Stimulated activated naive CD4-positive, alpha-beta T cell (primary cell): ENCODE data around the gene ST3GAL3.
A peak's percentile ranks its signal among the peaks of the same experiment; 100 is the strongest.

Source experiments
- DNase-seq, 6 experiments: peaks; one replicate each; lab custom pipeline; 2025; lab: John Stamatoyannopoulos, UW

ST3GAL3 gene

DNA sequence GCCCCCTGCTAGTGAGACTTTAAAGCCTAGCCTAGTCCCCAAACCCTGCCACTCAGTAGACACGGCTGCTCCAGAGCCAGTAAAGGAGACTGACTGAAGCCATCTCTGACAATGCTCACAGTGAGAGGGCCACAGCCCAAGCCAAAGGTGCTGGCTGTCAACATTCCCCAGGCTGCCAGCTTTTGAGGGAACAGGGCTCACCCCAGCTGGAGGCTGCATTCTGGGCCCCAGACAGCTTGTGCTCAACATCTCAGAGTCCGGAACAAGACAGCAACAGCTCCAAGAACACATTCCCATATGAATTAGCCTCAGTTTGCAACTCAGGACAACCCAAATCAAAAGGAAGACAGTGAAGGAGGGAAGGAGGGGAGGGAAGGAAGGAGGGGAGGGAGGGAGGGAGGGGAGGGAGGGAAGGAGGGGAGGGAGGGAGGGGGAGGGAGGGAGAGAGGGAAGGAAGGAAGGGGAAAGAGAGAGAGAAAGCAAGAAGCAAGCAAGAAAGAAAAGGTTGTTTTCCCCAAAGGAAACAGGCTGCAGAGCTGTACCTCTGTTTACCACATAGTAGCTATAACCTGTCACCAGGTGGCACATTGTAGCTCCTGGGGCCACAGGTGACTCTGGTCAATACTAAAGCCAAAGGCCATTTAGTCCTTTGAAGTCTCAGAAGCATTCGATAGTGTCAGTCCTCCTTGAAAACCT is 231.7 kb downstream of the ST3GAL3 start:
- DNase-seq: no peak

DNA sequence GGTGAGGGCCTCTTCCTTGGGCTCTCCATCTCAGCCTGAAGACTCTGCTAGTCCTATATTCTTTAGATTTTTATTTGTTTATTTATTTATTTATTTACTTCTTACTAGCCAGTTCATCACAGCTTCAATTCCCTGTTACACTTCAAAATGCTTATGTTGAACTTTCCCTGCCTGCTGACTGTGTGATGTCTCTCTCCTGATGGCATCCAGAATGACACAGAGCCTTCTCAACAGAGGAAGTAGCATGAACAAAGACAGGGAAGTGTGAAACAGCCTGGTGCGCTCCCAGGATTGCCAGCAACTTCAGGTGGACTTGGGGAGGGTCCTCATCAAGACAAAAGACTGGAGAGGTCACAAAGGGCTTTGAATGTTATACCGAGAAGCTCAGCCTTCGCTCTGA is 235.1 kb downstream of the ST3GAL3 start:
- DNase-seq: no peak

DNA sequence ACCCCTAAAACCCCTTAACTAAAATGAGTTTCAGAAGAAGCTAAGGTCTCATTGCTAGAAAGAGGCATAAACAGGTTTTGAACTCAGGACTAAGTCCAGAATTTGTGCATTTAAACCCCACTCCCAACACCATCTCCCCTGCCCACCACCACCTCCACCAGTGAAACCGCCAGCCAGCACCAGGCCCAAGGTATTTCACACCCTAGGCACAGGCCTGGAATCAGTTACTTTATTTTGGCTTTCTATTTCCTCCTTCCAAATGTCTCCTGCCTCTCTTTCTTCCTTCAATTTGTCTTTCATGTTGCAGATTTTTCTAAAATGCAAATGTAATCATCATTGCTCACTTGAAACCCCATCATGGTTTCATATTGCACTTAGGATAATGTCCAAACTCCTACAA is 237.5 kb downstream of the ST3GAL3 start:
- DNase-seq: no peak

DNA sequence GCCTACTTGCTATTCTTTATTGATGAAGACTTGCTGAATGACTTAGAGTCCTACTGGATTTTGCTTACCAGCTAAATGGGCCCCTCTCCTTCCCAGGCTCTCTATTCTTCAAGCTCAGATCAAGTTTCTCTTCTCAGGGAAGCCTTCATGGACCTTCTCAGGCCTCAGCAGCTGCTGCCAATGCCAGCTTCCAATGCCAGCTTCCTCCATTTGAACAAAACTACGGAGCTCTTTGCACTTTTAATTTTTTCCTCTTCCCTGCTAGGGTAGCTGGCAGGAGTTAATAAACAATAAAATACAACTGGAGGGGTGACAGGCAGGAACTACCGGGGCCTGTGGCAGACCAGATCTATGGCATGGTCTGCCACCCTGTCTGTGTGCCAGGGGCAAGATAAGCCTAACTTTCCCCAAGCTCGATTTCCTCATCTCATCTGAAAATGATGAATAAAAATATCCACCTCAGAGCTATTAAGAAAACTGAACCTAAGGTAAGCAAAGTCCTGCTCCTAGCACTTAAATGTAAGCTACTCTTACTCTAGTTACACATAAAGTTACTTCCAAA is 238.4 kb downstream of the ST3GAL3 start:
- no peak for DNase-seq

DNA sequence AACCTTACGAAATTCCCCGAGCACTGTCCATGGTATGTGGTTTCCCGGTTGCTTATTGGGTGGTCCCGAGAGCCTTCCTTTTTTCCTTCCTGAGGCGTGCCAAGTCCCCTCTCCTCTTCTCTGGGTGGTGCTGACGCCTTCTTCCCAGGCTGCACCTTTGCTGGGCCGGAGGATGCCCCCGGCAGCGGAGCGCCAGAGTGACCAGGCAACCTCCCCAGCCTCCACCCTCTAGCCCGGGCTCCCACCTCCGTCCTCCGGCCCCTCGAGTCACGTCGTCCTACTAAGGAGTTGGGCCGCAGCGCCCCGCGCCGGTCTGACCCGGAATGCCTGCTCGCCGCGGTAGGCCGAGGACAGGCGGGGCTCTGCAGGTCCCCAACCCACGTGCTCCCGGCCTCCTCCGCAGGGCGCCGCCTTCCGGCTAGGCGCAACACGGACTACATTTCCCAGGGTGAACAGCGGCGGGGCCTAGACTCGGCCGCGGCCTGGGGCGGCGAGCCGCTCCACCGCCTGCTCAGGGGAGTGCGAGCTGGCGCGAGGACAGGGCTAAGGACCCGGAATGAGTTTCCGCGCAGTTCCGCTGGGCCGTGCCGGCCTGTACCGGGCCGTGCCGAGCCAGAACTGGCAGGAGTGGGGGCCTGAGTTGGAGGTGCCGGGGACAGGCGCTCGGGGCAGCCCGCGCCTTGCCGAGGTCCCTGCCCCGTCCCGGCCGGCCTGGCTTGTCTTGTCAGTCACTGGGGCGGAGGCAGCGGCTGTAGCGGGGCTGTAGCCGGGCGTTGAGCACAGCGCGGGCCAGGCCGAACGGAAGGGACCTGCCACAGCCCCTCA is 239.1 kb downstream of the ST3GAL3 start, which contains the start of gene IPO13:
TSS of gene IPO13 (plus strand) at position 715 of the 825 bp plus-strand sequence. CDS start 651 bp downstream, outside the sequence.
- DNase-seq: peak; percentile 83 to 95 (median 92)

DNA sequence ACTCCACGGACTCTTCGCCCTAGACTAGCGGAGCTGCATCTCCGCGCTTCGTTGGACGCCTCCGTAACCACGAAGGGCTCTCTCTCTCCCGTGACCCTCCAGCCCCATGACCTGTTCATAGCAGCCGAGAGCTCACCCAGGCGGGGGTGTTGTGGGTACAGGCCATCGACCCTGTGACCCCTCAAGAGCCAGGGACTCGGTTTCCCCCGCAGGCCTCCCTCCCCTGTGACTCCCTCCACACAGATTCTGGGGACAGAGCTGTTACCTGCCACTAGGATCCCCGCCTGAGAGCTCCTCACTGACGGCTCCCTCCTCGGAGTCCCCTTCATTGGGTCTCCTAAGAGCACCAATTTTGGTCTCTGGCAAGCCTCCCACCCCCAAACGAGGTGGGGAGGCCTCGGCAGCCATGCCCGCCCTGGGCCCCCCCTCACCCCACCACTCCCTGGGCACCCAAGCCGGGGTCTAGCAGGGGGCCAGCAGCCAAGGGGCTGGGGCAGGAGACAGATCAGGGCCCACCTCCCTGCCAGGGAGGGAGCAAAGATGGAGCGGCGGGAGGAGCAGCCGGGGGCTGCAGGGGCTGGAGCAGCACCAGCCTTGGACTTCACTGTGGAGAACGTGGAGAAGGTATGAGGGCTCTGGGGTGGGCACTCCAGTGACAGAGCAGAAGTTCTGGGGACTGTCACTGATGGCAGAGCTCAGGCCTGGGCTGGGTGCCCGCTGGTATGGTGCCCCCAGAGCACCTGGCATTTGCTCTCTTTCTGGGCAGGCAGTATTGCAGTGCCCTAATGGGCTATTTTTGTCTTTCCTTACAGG is 239.9 kb downstream of the ST3GAL3 start:
- DNase-seq: peak in 1 of 6 experiments; percentile 42

DNA sequence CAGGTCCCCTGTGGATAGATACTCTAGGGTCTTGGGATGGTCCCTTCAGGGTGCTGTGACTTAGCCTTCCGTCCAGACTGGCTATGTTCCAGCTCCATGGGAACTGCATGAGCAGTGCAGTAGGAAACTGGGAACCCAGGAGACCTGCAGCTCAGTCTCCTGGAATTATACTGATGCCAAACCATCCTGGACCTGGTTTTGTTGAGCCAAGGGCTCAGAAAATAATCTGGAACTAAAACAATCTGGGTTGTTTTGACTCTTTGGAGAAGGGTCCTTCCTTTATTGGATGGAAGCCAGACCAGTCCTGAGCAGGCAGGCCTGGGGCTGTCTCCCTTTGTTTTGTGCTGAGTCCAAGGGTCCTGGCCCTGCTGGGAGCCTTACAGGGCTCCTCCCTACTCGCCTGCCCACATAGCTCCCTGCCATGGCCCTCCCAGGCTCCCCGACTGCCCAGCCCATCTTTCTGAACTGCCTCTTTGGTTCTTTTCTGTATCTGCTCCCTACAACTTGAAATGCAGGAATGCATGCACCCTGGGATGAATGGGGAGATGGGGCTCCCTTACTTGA is 240.6 kb downstream of the ST3GAL3 start:
- DNase-seq: no peak

DNA sequence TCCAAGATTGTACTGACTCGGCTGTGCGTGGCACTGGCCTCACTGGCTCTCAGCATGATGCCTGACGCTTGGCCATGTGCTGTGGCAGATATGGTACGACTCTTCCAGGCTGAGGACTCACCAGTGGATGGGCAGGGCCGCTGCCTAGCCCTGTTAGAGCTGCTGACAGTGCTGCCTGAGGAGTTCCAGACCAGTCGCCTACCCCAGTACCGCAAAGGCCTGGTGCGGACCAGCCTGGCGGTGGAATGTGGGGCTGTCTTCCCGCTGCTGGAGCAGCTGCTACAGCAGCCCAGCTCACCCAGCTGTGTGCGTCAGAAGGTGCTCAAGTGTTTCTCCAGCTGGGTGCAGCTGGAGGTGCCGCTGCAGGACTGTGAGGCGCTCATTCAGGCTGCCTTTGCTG is 242.3 kb downstream of the ST3GAL3 start:
- DNase-seq: no peak

DNA sequence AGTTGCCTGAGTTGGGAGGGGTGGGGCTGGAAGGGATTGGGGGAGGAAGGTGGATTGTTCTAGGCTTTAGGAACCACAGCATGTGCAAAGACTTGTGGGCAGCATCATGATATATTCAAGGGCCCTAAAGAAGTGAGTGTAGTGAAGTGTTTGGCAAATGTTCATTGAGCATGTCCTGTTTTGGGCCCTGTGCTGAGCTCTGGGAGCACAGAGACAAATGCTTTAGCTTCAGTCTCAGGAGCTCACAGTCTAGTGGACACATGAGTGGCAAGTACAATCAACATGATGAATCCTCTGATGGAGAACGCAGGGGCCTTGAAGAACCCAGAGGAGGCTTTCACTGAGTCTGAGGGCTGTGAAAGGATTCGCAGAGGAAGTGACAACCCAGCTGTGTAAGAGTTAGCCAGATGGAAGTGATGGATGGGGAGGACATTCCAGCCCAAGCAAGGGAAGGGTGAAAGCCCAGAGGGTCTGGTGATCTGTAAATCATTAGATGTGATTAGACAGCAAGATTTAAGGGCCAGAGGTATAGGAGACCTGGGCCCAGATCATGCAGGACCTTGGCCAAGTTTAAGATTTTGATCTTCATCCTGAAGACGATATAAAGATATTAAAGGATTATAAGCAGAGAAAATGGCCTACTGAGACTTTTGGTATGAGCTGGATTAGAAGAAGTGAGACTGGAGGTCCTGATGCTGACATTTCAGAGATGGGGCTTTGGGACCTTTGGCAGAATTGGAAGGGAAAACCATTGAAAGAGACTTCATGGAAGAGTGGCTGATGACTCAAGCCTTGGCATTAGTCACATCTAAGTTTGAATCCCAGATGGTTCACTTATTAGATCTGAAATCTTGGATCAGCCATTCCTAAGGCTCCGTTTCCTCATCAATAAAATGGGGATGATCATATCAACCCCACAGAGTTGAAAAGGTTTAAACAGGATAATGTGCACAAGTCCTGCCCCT is 244.0 kb downstream of the ST3GAL3 start:
- no peak for DNase-seq

DNA sequence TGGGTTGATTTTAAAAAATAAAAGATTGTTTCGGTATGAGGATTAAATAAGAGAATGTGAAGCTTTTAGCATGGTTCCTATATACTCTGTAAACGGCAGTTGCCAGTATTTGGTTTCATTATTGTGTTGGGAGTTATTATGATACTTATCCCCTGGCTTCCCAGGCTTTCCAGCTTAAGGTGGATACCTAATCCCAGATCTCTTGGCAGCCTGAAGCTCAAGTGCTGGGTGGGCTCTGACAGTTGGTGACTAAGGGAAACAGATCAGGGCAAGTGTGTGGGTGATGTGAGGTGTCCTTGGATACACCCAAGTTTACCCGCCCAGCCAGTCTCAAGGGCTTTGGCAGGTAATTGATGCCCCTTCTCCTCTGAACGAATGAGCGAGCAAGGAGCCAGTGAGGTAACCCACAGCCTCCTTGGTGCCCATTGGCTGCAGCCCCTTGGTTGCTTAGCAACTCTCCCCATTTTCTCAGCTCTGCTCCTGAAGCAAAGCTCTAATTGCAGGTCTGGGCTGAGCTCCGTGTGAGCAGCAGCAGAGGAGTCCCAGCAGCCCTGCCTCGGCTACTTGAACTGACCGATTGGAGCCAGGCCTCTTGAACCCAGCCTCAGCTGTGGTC is 245.5 kb downstream of the ST3GAL3 start:
- DNase-seq: no peak

DNA sequence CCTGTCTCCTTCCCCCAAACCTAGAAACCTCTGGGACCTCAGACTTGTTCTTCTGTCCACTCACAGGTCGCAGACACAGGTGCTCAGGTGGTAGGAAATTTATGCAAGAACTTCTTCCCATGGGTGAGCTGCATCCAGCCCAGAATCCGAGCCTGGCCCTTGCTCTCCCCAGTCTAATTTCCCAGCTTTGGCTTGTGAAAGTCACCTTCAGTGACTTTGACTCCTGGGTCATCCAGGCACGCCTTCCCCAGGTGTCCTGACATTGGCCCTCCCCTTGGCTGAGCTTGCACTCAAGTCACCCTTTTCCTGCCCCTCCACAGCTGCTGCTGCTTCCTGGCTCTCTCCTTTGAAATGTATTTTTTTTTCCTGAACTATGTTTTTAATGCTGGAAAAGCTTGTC is 246.0 kb downstream of the ST3GAL3 start:
- no peak for DNase-seq

DNA sequence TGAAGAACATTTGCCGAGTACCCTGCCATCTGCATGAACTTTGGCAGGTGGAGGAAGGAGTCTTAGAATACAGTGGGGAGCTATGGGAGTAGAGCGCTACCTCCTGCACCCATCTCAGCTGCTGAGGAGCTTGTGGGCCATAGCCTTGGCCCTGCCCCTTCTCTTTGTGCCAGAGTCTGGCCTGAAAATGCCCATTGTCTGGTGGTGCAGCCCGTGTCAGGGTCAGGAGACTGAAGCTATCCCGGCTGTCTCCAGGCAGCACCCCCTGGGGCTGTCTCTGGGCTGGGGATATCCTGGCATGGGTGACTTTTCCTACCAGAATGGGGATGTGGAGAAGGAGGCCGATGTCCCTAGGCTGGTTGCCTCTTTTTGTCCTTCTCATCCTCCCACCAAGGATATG is 246.7 kb downstream of the ST3GAL3 start:
- no peak for DNase-seq

DNA sequence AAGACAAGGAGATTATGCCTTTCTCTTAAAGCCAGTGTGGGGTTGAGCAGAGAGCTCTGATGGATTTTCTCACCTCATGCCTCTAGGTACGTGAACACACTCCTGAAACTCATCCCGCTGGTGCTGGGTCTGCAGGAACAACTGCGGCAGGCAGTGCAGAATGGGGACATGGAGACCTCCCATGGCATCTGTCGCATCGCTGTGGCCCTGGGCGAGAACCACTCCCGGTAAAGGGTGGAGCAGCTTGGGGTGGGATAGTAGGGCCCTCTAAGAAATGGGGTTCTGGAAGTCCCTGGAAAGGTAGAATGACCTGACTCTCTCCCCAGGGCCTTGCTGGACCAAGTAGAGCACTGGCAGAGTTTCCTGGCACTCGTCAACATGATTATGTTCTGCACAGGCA is 248.9 kb downstream of the ST3GAL3 start:
- no peak for DNase-seq

DNA sequence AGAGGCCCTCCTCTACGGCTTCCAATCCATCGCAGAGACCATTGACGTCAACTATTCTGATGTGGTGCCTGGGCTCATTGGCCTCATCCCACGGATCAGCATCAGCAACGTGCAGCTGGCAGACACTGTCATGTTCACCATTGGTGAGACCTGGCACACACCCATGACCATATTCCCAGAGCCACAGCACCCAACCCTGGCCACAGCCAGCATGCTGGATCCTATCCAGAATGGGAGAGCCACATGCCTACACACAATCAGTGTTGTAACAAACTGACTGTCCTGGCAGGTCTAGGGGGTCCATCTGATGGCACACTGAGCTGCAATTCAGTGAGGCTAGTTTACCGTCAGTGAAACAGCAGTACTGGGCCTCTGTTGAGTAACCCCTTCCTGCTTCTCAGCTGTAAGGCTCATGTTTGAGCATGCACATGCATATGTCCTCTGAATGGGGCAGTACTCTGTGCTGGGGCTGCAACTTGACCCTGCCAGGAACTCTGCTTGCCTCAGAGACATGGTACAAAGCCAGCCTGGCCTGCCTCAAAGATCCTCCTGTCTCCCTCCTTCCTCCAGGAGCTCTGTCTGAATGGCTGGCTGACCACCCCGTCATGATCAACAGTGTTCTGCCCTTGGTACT is 250.2 kb downstream of the ST3GAL3 start:
- DNase-seq: no peak

DNA sequence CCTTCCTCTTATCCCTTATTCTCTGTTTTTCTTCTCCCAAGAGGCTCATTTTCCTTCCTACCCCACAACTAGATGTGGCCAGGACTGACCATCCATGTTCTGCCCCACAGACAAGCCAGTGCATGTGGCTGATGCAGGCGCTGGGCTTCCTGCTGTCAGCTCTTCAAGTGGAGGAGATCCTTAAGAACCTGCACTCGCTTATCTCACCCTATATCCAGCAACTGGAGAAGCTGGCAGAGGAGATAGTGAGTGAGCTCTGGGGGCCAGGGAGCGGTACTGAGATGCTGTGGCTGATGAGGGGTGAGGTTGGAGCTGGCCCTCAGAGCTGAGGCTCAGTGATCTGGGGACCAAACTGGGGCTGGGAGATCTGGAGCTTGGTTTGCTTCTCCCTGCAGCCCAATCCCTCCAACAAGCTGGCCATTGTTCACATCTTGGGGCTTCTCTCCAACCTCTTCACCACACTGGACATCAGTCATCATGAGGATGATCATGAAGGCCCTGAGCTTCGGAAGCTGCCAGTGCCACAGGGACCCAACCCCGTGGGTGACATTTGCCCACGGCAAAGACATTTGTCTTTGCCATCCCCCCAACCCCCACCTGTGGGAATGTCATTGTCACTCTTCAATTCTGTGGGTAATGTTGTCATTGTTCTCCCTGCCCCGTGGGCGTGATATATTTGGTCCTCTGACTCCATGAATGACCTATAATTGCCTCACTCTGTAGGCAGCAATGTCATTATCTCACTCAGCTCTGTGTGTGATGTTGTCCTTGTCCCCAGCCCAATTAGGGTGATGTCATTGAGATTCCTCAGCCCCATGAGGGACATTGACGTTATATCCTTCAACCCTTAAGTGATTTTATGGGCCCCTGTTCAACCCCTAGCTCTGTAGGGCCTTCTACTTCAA is 251.3 kb downstream of the ST3GAL3 start:
- DNase-seq: no peak

DNA sequence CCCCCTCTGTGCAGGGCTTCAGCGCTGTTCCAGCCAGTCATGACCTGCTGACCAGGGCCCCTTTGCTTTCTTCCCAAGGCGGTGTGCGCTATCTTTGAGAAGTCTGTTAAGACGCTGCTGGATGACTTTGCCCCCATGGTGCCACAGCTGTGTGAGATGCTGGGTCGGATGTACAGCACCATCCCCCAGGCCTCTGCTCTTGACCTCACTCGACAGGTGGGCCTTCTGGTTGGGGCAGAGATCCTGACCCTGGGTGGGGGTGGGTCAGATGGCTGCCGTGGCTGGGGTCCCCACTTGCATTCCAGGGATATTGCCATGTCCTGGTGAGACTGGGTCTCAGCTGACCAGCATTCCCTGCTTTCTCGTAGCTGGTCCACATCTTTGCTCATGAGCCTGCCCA is 253.5 kb downstream of the ST3GAL3 start:
- no peak for DNase-seq

DNA sequence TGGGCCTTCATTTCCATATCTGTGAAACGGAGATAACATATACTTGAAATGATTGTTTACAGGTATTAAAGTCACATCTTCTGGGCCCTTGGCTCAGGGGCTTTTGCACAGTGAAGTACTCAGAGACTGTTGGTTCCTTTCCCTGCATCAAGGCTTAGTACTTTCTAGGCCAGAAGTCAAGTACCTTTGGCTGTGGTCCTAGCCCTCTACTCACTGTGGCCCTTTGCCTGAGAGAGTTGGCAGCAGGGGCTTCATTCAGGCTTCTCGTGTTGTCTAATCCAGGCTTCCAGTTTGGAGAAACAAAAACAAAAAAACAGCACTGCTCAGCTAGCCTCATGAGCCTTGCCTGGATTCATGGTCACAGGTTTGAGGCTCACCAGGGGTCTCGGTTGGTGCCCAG is 254.4 kb downstream of the ST3GAL3 start:
- DNase-seq: no peak

DNA sequence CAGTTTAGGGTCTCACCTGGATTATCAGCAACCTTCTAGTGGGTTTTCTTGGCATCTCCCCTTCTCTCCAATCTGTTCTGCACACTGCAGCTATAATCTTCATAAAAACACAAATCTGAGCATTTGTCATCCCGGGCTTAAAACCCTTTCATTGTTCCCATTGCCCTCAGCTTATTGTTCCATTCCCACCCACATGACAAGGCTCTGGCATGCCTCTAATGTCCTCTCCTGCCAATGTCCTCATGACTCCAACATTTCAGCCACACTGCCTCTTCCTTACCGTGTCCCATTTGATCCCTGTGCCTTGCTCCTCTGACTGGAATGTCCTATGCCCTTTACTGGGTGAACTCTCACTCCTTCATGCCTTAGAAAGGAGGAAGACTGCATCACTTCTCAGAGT is 255.0 kb downstream of the ST3GAL3 start:
- no peak for DNase-seq

DNA sequence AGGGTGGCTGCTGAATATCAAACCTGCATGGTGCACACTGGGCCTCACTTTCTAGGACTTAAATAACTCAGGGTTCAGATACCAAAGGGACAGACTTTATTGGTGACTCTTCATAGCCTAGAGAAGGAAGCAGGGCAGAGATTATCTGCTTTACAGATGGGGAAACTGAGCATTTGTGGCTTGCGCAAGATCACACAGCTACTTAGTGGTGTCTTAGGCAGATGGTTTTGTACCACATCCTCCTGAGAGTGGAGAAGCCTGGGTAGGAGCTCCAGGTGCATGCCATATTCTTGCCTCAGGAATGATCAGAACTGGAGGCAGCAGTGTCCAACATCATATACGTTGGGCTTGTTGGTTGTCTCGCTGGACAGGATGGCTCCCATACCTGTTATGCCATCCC is 255.7 kb downstream of the ST3GAL3 start:
- no peak for DNase-seq
